Nephron (organoid): ENCODE measurements around the gene R3HDM4.
A peak's percentile ranks its signal among the peaks of the same experiment; 100 is the strongest.

Experiments
- H3K27ac Mint-ChIP-seq, 3 experiments: 2 replicates each; pipeline ENCODE4 v1.8.0; 2020; ENCODE audit warnings: mixed read lengths in 3 of 3, mild to moderate bottlenecking in 2 of 3, moderate library complexity in 1 of 3
- H3K27me3 Mint-ChIP-seq: 2 replicates; pipeline ENCODE4 v1.8.0; 2021; ENCODE audit warnings: low read depth, mild to moderate bottlenecking, moderate library complexity, mixed read lengths
- H3K36me3 Mint-ChIP-seq: 2 replicates; pipeline ENCODE4 v1.8.0; 2020; ENCODE audit warnings: low read depth, mixed read lengths
- H3K4me1 Mint-ChIP-seq: 2 replicates; pipeline ENCODE4 v1.8.0; 2020; ENCODE audit warnings: mixed read lengths
- H3K4me3 Mint-ChIP-seq, 3 experiments: 2 replicates each; pipeline ENCODE4 v1.8.0; 2020; ENCODE audit warnings: mild to moderate bottlenecking in 3 of 3, mixed read lengths in 3 of 3, moderate library complexity in 2 of 3
- H3K9me3 Mint-ChIP-seq: 2 replicates; pipeline ENCODE4 v1.8.0; 2020; ENCODE audit warnings: mixed read lengths
- CTCF ChIP-seq, 3 experiments: fragments of 200-600 bp; sonication (generic); IDR thresholded peaks; one replicate each; pipeline ENCODE4 v1.5.0; 2021; ENCODE audit warnings: antibody characterized with exemption in 3 of 3; ENCODE audit not compliant: unreplicated experiment in 3 of 3

Gene R3HDM4

DNA sequence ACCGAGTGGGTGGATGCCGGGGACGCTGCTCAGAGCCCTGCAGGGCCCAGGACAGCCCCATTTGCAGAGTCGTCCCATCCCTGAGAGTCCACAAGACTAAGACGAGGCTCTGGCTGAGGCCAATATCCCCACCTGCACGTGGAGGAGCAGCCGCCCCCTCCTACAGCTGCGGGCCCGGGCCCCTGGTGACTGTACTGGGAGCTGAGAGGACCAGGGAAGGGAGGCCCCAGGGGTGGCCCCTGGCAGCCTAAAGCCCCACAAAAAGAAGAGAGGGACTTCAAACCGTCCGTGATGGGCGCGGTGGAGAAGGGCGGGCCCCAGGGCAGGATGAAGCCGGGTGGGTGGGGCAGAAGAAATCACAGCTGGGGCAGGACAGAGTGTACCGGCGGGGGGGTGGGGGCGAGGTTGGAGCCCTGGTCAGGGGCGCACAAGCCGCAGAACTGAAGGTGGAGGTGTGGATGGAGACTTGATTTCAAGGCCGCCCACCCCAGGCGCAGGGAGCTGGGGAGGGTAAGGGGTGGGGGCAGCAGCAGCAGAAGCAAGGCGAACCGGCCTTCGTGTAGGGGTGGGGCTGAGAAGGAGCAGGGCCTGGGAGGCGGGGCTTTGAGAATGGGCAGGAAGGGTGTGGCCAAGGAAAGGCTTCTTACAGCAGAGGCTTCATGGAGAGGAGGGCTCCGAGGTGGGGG, 40.6 kb downstream of the R3HDM4 start:
- TF ChIP-seq CTCF (IDR thresholded peaks at IDR 0.05; ENCODE audit: unreplicated experiment in 3 of 3) = no peak
- Mint-ChIP-seq H3K27ac (no peak overlapping the region), H3K9me3 (no peaks in the 10 kb centered on the region), H3K4me3 (no peak overlapping the region), H3K27me3 (no peaks in the 10 kb centered on the region), H3K36me3 (peaks cover 29% of the 10 kb centered on the region), H3K4me1 (peaks cover 8% of the 10 kb centered on the region)

DNA sequence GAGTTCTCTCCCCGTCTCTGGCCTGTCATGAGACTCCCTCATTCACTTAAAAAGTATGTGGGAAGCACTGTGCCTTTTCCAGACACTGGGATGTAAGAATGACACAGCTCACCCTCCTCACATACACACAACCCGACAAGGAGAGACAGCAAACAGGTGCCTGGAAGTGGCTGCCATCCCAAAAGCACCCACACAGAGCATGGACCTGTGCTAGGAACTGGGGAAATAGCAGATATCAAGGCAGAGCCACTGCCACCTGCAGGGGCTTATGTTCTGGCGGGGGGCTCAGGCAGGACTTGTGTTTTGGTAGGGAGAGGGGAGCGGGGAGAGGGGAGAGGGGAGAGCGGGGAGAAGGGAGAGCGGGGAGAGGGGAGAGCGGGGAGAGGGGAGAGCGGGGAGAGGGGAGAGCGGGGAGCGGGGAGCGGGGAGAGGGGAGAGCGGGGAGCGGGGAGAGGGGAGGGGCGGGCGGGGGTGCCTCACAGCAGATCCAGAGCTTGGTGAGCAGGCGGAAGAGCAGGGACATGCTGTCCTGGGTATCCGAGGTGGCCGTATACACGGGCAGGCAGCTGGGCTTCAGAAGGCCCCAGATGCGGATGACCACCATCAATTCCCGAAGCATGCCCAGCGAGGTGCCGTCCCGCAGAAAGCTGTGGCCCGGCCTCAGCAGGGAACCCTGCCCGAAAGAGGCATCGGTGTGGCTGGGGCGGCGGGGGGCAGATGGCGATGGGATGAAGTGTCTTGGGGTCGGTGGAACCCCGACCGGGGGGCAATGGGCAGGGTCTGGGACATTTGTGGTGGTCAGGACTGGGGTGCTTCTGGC, 41.4 kb downstream of the R3HDM4 start:
- H3K9me3 Mint-ChIP-seq = no peaks in the 10 kb centered on the region
- H3K4me1 Mint-ChIP-seq = peaks cover 11% of the 10 kb centered on the region
- H3K27me3 Mint-ChIP-seq = no peaks in the 10 kb centered on the region
- peak overlapping the region in 2 of 3 experiments; percentile 63 to 71 for H3K27ac Mint-ChIP-seq
- H3K36me3 Mint-ChIP-seq = peaks cover 32% of the 10 kb centered on the region
- no peak for TF ChIP-seq CTCF (IDR thresholded peaks at IDR 0.05; ENCODE audit: unreplicated experiment in 3 of 3)
- no peak overlapping the region for H3K4me3 Mint-ChIP-seq

- Mint-ChIP-seq H3K27me3 (no peaks in the 10 kb centered on the region), H3K9me3 (no peaks in the 10 kb centered on the region), H3K27ac (no peak overlapping the region), H3K4me3 (no peak overlapping the region), H3K4me1 (peaks cover 11% of the 10 kb centered on the region), H3K36me3 (peaks cover 28% of the 10 kb centered on the region)
- TF ChIP-seq CTCF (IDR thresholded peaks at IDR 0.05; ENCODE audit: unreplicated experiment in 3 of 3) = no peak
Observed at GRCh38 chr19:870963-871401, 42.0 kb downstream of the R3HDM4 start.

- TF ChIP-seq CTCF (IDR thresholded peaks at IDR 0.05; ENCODE audit: unreplicated experiment in 3 of 3) = no peak
- Mint-ChIP-seq H3K36me3 (peaks cover 27% of the 10 kb centered on the region), H3K27ac (peak overlapping the region in 1 of 3 experiments; percentile 59), H3K4me1 (peaks cover 11% of the 10 kb centered on the region), H3K9me3 (no peaks in the 10 kb centered on the region), H3K4me3 (no peak overlapping the region), H3K27me3 (no peaks in the 10 kb centered on the region)
Observed at GRCh38 chr19:870314-870713, 42.7 kb downstream of the R3HDM4 start.

DNA sequence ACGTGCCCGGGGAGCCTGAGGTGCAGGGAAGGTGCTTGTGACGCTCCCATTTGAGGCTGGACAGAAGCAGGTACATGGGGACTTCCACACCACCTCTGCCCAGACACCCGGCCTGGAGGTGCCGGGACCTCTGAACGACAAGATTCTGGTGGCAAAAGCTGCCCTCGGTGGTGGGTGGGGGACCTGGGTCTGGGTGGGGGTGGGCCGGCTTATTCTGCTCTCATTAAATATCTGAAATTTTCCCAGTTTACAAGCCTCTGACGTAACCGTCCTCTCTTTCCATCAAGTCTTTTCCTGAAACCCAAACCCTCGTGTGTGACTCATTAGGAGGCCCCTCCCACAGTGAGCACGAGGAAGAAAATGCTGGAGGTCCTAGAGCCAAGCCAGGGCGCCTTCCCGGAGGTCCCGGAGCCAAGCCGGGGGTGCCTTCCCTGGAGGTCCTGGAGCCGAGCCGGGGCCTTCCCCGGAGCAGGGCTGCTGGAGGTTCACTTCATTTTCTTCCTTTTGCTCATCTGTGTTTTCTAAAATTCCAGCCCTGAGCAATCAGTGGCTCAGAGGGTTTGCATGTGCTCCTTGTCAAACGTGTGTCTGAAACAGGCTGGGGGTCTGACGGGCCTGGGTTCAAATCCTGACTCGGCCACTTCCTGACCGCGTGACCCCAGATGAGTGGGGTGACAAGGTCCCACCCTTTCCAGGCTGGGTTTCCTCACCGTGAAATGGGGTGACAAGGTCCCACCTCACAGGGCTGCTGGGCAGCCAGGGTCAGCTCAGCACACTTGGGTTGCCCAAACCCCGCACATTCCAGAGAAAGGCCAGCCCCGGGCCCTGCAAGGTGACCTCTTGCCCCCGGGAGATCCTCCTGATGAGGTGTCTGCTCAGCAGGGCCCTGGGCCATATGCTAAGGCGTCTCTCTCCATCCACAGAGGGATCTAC, 43.5 kb downstream of the R3HDM4 start:
- peaks cover 11% of the 10 kb centered on the region for H3K4me1 Mint-ChIP-seq
- H3K4me3 Mint-ChIP-seq = no peak overlapping the region
- no peak for TF ChIP-seq CTCF (IDR thresholded peaks at IDR 0.05; ENCODE audit: unreplicated experiment in 3 of 3)
- H3K36me3 Mint-ChIP-seq = peaks cover 31% of the 10 kb centered on the region
- H3K27ac Mint-ChIP-seq = no peak overlapping the region
- H3K9me3 Mint-ChIP-seq = no peaks in the 10 kb centered on the region
- peaks cover 3% of the 10 kb centered on the region for H3K27me3 Mint-ChIP-seq
